ENCODE measurements around the gene OR2V2. TPM values are rescaled to one million over a fixed set of nuclear protein-coding genes. Genes with fewer than 3 reads are reported as not detected.

Gene OR2V2
- polyA plus RNA-seq, 1 donor from 2014 or later: not detected

- Histone ChIP-seq H3K9me3 (ENCODE audit: low read length) (no peaks in the 10 kb centered on the region), H2AFZ (ENCODE audit: low read depth, low read length) (no peak within 1 kb of the TSS), H3K4me3 (ENCODE audit: low read length) (no peak within 1 kb of the TSS), H4K20me1 (ENCODE audit: insufficient read depth) (no peaks in the 10 kb centered on the region), H3K27ac (ENCODE audit: low read length) (no peak within 1 kb of the TSS), H3K79me2 (replicated peaks; ENCODE audit: insufficient read depth, low read length) (no peaks in the 10 kb centered on the region), H3K9ac (ENCODE audit: low read length) (no peak within 1 kb of the TSS), H3K4me2 (ENCODE audit: low read length) (no peak within 1 kb of the TSS), H3K9me2 (ENCODE audit: insufficient read depth, low read length) (no peaks in the 10 kb centered on the region), H3K27me3 (ENCODE audit: insufficient read depth, low read depth, low read length) (no peaks in the 10 kb centered on the region), H3F3A (ENCODE audit: insufficient read depth, low read length, poor library complexity, severe bottlenecking) (no peaks in the 10 kb centered on the region), H3K36me3 (ENCODE audit: insufficient read depth, low read length) (no peaks in the 10 kb centered on the region)
- TF ChIP-seq RAD21 (conservative IDR thresholded peaks at IDR 0.05): no peak
- no peak for TF ChIP-seq SMC3 (conservative IDR thresholded peaks at IDR 0.05; ENCODE audit: poor library complexity)
- TF ChIP-seq TAF1 (IDR thresholded peaks at IDR 0.05; ENCODE audit: low read depth): no peak
- no peak for TF ChIP-seq EZH2 (IDR thresholded peaks at IDR 0.05; ENCODE audit: borderline replicate concordance, insufficient read depth, low read length, poor library complexity, severe bottlenecking)
- no peak for TF ChIP-seq CTCF (IDR thresholded peaks at IDR 0.05; ENCODE audit: poor library complexity, severe bottlenecking)
- no peak for TF ChIP-seq POLR2AphosphoS5 (IDR thresholded peaks at IDR 0.05)
- TF ChIP-seq EP300 (conservative IDR thresholded peaks at IDR 0.05; ENCODE audit: poor library complexity, severe bottlenecking): no peak
- TF ChIP-seq REST (IDR thresholded peaks at IDR 0.05; ENCODE audit: borderline replicate concordance): no peak
- no peak for TF ChIP-seq MXI1 (conservative IDR thresholded peaks at IDR 0.05; ENCODE audit: poor library complexity, severe bottlenecking)
Observed at GRCh38 chr5:181130832-181131496, 16.4 kb upstream of the OR2V2 start, which contains the start of gene OR2V1. Gene OR2V1 (minus strand): TSS chr5:181131169. CDS start chr5:181125304, 5,865 bp downstream.

- Histone ChIP-seq H2AFZ (ENCODE audit: low read depth, low read length) (no peak overlapping the region), H3K9ac (ENCODE audit: low read length) (no peak overlapping the region), H3F3A (ENCODE audit: insufficient read depth, low read length, poor library complexity, severe bottlenecking) (no peaks in the 10 kb centered on the region), H3K4me3 (ENCODE audit: low read length) (no peak overlapping the region), H3K79me2 (replicated peaks; ENCODE audit: insufficient read depth, low read length) (no peaks in the 10 kb centered on the region), H3K36me3 (ENCODE audit: insufficient read depth, low read length) (no peaks in the 10 kb centered on the region), H3K9me3 (ENCODE audit: low read length) (no peaks in the 10 kb centered on the region), H3K9me2 (ENCODE audit: insufficient read depth, low read length) (no peaks in the 10 kb centered on the region), H3K27me3 (ENCODE audit: insufficient read depth, low read depth, low read length) (no peaks in the 10 kb centered on the region), H4K20me1 (ENCODE audit: insufficient read depth) (no peaks in the 10 kb centered on the region), H3K4me2 (ENCODE audit: low read length) (no peak overlapping the region), H3K27ac (ENCODE audit: low read length) (no peak overlapping the region)
- TF ChIP-seq RAD21 (conservative IDR thresholded peaks at IDR 0.05): no peak
- TF ChIP-seq EZH2 (IDR thresholded peaks at IDR 0.05; ENCODE audit: borderline replicate concordance, insufficient read depth, low read length, poor library complexity, severe bottlenecking): no peak
- TF ChIP-seq EP300 (conservative IDR thresholded peaks at IDR 0.05; ENCODE audit: poor library complexity, severe bottlenecking): no peak
- TF ChIP-seq MXI1 (conservative IDR thresholded peaks at IDR 0.05; ENCODE audit: poor library complexity, severe bottlenecking): no peak
- TF ChIP-seq REST (IDR thresholded peaks at IDR 0.05; ENCODE audit: borderline replicate concordance): no peak
Observed at GRCh38 chr5:181131514-181131913, 15.9 kb upstream of the OR2V2 start.
